Stimulated activated CD8-positive, alpha-beta memory T cell treated with anti-CD3 and anti-CD28 coated beads, Interleukin-15, amount 100 ng/mL, for 24 hours (primary cell): Measurements from ENCODE around the gene ATP6V0D1.

ENCODE experiments used
- DNase-seq: peaks from one replicate; pipeline ENCODE4 v3.0.0-alpha.2; 2020; ENCODE audit warnings: low read depth

Gene ATP6V0D1

GRCh38 chr16:67392301-67393059, 88.5 kb downstream of the ATP6V0D1 start:
- no peak for DNase-seq

- DNase-seq: no peak
These were observed 89.3 kb downstream of the ATP6V0D1 start for GRCh38 chr16:67391424-67392300.

- DNase-seq: no peak
These were observed 90.0 kb downstream of the ATP6V0D1 start for GRCh38 chr16:67390816-67391423.

- DNase-seq: no peak
These were observed 90.8 kb downstream of the ATP6V0D1 start for GRCh38 chr16:67389911-67390815.

GRCh38 chr16:67388591-67388990, 92.4 kb downstream of the ATP6V0D1 start:
- DNase-seq: no peak

GRCh38 chr16:67388191-67388590, 92.8 kb downstream of the ATP6V0D1 start:
- no peak for DNase-seq
